HUES48 (cell line): ENCODE results near the gene VAV3.

Experiments
- H3K27ac ChIP-seq: one replicate; pipeline ENCODE4 v1.7.0; 2013; ENCODE audit warnings: low read depth, low read length, inconsistent platforms
- H3K27me3 ChIP-seq: 2 replicates; pipeline ENCODE4 v1.6.1; 2013; ENCODE audit warnings: mild to moderate bottlenecking, low read length; ENCODE audit not compliant: control insufficient read depth, insufficient read depth
- H3K36me3 ChIP-seq: 2 replicates; pipeline ENCODE4 v1.6.1; 2013; ENCODE audit warnings: low read length; ENCODE audit not compliant: control insufficient read depth, insufficient read depth
- H3K4me1 ChIP-seq: 2 replicates; pipeline ENCODE4 v1.6.1; 2013; ENCODE audit warnings: mild to moderate bottlenecking, low read length; ENCODE audit not compliant: control insufficient read depth, insufficient read depth
- H3K4me3 ChIP-seq: 2 replicates; pipeline ENCODE4 v1.5.1; 2013; ENCODE audit warnings: mild to moderate bottlenecking, low read depth, low read length
- H3K9ac ChIP-seq: 2 replicates; pipeline ENCODE4 v1.6.1; 2013; ENCODE audit warnings: mild to moderate bottlenecking, low read depth, low read length, moderate library complexity
- H3K9me3 ChIP-seq: 2 replicates; pipeline ENCODE4 v1.6.1; 2013; ENCODE audit warnings: low read length; ENCODE audit not compliant: control insufficient read depth, insufficient read depth

The VAV3 gene

GRCh38 chr1:107794571-107794970 lies 170.4 kb downstream of the VAV3 start:
- no peak overlapping the region for H3K9ac ChIP-seq
- H3K27me3 ChIP-seq, result no peaks in the 10 kb centered on the region
- H3K4me3 ChIP-seq, result no peak overlapping the region
- H3K36me3 ChIP-seq, result no peaks in the 10 kb centered on the region
- H3K4me1 ChIP-seq, result peaks cover 10% of the 10 kb centered on the region; the same call in 1 of the 2 replicates
- no peaks in the 10 kb centered on the region for H3K9me3 ChIP-seq
- no peak overlapping the region for H3K27ac ChIP-seq

DNA sequence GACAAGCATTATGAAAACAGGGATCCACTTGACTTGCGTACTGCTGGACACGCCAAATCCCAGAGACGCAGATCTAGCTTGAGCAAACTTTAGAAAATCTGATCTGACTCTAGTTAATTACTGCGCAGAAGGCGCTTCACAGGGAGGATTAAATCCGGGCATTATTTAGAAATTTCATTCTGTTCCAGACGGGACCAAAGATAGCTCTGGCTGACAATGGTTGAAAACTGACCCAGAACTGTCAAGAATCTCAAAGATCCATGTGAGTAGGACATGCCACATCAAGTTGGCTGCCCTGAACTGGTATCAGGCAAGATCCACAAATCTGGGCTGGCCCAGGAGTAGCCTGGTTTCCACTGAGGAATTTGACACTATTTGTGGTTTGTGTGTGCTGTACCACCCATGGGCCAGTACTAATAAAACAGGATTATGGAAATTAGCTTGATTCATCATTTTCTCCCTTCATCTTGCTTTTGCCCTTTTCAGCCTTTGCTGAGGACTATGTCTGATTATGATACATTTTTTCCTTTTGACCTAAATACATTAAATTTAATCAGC lies 171.0 kb downstream of the VAV3 start:
- Histone ChIP-seq H3K9ac (no peak overlapping the region), H3K4me1 (peaks cover 14% of the 10 kb centered on the region), H3K9me3 (no peaks in the 10 kb centered on the region), H3K36me3 (no peaks in the 10 kb centered on the region), H3K4me3 (no peak overlapping the region), H3K27me3 (no peaks in the 10 kb centered on the region), H3K27ac (no peak overlapping the region)

GRCh38 chr1:107791348-107791747 lies 173.6 kb downstream of the VAV3 start:
- Histone ChIP-seq H3K36me3 (no peaks in the 10 kb centered on the region), H3K9me3 (no peaks in the 10 kb centered on the region), H3K4me3 (no peak overlapping the region), H3K27me3 (no peaks in the 10 kb centered on the region), H3K9ac (no peak overlapping the region), H3K4me1 (peaks cover 18% of the 10 kb centered on the region), H3K27ac (no peak overlapping the region)

- Histone ChIP-seq H3K4me3 (no peak overlapping the region), H3K27ac (no peak overlapping the region), H3K9me3 (no peaks in the 10 kb centered on the region), H3K36me3 (no peaks in the 10 kb centered on the region), H3K4me1 (peaks cover 15% of the 10 kb centered on the region), H3K27me3 (no peaks in the 10 kb centered on the region), H3K9ac (no peak overlapping the region)
These were observed 175.0 kb downstream of the VAV3 start for GRCh38 chr1:107789817-107790524.

GRCh38 chr1:107788206-107789202 lies 176.5 kb downstream of the VAV3 start:
- H3K9ac ChIP-seq, result no peak overlapping the region
- no peaks in the 10 kb centered on the region for H3K27me3 ChIP-seq
- H3K9me3 ChIP-seq, result no peaks in the 10 kb centered on the region
- H3K27ac ChIP-seq, result no peak overlapping the region
- H3K4me1 ChIP-seq, result peaks cover 8% of the 10 kb centered on the region
- H3K36me3 ChIP-seq, result no peaks in the 10 kb centered on the region
- no peak overlapping the region for H3K4me3 ChIP-seq

GRCh38 chr1:107787299-107787698 lies 177.7 kb downstream of the VAV3 start:
- no peaks in the 10 kb centered on the region for H3K36me3 ChIP-seq
- H3K9ac ChIP-seq, result no peak overlapping the region
- H3K4me1 ChIP-seq, result peaks cover 8% of the 10 kb centered on the region
- no peak overlapping the region for H3K4me3 ChIP-seq
- no peaks in the 10 kb centered on the region for H3K27me3 ChIP-seq
- no peak overlapping the region for H3K27ac ChIP-seq
- H3K9me3 ChIP-seq, result no peaks in the 10 kb centered on the region

- Histone ChIP-seq H3K9ac (no peak overlapping the region), H3K4me1 (peaks cover 8% of the 10 kb centered on the region), H3K9me3 (no peaks in the 10 kb centered on the region), H3K27ac (no peak overlapping the region), H3K27me3 (no peaks in the 10 kb centered on the region), H3K4me3 (no peak overlapping the region), H3K36me3 (no peaks in the 10 kb centered on the region)
These were observed 178.7 kb downstream of the VAV3 start for GRCh38 chr1:107786203-107786845.

DNA sequence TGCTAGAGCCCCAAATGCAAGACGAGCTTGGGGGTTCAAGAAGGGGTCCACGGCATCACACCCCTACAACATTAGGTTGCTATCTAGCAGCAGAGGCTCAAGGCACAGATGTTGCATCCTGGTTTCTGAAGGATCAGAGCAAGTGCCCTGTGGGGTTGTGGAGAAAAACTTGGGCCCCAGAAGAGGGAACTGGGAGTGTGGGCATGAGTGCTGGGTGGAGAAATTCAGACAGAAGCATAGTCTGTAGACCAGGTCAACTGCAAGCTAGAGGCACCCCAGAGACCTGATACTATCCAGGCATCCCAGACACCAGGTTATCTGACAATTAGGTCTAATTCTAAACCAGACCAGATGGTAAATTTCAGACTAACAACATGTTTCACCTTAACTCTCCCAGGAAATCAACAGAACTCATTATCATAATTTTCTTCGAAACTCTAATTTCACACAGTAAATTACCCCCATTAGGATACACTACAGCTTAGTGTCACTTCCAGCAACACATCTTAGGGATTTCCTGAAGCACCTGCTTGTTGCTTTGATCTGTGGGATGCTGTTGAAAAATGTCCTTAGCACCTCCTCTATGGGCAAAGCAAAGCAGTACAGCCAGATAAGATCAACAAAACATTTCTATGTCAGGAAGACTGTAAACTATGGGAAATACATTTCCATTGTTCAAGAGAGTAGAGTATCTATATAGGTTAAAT lies 179.3 kb downstream of the VAV3 start:
- Histone ChIP-seq H3K27me3 (no peaks in the 10 kb centered on the region), H3K9me3 (no peaks in the 10 kb centered on the region), H3K9ac (no peak overlapping the region), H3K4me3 (no peak overlapping the region), H3K27ac (no peak overlapping the region), H3K4me1 (peaks cover 11% of the 10 kb centered on the region), H3K36me3 (no peaks in the 10 kb centered on the region)

GRCh38 chr1:107782217-107782845 lies 182.6 kb downstream of the VAV3 start:
- H3K4me1 ChIP-seq, result peaks cover 3% of the 10 kb centered on the region; the same call in 1 of the 2 replicates
- no peaks in the 10 kb centered on the region for H3K9me3 ChIP-seq
- no peak overlapping the region for H3K27ac ChIP-seq
- no peak overlapping the region for H3K4me3 ChIP-seq
- no peaks in the 10 kb centered on the region for H3K27me3 ChIP-seq
- H3K9ac ChIP-seq, result no peak overlapping the region
- H3K36me3 ChIP-seq, result no peaks in the 10 kb centered on the region

- H3K4me3 ChIP-seq, result no peak overlapping the region
- H3K27me3 ChIP-seq, result no peaks in the 10 kb centered on the region
- peaks cover 3% of the 10 kb centered on the region; the same call in 1 of the 2 replicates for H3K4me1 ChIP-seq
- no peaks in the 10 kb centered on the region for H3K36me3 ChIP-seq
- H3K9me3 ChIP-seq, result no peaks in the 10 kb centered on the region
- no peak overlapping the region for H3K27ac ChIP-seq
- no peak overlapping the region for H3K9ac ChIP-seq
These were observed 183.7 kb downstream of the VAV3 start for GRCh38 chr1:107781245-107781644.
